ENCODE data around the gene GPR6.

Gene GPR6

DNA sequence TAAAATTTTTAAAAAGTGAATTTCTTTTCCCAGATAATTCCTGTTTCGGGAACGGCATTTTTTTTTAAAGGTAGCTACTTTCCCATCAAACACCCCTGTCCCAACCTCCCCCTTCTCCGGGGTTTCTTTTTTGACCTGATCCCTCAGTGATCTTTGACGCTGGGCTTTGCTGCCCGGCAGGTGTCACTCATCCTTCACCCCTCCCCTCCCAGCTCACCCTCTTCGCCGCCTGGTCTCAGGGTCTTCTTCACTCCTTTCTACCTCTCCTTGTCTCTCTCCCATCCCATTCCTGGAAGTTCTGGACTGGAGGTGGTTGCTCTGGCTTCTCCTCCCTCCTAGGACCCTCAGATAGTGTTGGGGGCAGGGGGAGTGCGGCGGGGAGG lies 329 bp upstream of the GPR6 start:
- TF ChIP-seq POLR2A (IDR thresholded peaks at IDR 0.05; ENCODE audit: low read length) (no peak), GATA1 (IDR thresholded peaks at IDR 0.05; ENCODE audit: low read depth, low read length) (no peak)
- no peak for DNase-seq

DNA sequence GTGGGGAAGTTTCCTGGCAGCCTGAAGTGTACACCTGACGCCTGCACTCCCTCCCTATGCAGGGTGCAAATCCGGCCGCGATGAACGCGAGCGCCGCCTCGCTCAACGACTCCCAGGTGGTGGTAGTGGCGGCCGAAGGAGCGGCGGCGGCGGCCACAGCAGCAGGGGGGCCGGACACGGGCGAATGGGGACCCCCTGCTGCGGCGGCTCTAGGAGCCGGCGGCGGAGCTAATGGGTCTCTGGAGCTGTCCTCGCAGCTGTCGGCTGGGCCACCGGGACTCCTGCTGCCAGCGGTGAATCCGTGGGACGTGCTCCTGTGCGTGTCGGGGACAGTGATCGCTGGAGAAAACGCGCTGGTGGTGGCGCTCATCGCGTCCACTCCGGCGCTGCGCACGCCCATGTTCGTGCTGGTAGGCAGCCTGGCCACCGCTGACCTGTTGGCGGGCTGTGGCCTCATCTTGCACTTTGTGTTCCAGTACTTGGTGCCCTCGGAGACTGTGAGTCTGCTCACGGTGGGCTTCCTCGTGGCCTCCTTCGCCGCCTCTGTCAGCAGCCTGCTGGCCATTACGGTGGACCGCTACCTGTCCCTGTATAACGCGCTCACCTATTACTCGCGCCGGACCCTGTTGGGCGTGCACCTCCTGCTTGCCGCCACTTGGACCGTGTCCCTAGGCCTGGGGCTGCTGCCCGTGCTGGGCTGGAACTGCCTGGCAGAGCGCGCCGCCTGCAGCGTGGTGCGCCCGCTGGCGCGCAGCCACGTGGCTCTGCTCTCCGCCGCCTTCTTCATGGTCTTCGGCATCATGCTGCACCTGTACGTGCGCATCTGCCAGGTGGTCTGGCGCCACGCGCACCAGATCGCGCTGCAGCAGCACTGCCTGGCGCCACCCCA lies 1.2 kb downstream of the GPR6 start:
- no peak for DNase-seq
- TF ChIP-seq GATA1 (IDR thresholded peaks at IDR 0.05; ENCODE audit: low read depth, low read length), result no peak
- no peak for TF ChIP-seq POLR2A (IDR thresholded peaks at IDR 0.05; ENCODE audit: low read length)

DNA sequence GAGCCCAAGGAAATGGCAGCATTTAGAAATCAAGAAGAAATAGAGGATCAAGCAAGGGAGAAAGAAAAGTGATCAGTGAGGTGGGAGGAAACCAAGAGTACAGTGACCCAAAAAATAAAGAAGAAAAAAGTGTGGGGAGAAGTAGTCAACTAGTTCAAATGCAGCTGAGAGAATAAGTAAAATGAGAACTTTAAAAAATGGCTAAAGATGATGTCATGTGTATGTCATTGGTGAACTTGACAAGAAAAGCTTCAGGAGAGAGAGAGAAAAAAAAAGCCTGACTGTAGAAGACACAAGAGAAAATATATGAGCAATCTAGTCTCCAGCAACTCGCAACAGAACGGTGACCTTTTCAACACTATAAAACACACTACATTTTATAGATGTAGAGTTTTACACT lies 6.3 kb downstream of the GPR6 start:
- no peak for TF ChIP-seq POLR2A (IDR thresholded peaks at IDR 0.05; ENCODE audit: low read length)
- TF ChIP-seq GATA1 (IDR thresholded peaks at IDR 0.05; ENCODE audit: low read depth, low read length), result no peak

DNA sequence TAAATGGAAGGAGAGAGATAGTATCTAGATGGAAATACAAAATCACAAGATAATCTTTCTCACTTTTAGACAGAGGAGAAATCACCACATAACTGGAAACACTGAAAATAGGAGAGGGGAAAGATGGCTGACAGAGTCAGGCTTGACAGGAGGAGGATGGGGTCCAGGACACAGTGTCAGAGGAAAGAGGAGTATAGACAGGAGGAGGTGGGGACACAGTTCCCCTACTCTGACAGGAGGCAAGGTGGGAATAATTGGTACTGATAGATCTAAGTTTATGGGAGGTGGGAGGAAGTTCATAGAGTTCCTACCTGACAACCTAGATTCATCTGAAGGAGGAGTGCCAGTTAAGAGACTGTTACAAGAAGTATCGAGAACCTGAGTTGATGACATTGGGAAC lies 9.1 kb downstream of the GPR6 start:
- TF ChIP-seq GATA1 (IDR thresholded peaks at IDR 0.05; ENCODE audit: low read depth, low read length) (no peak), POLR2A (IDR thresholded peaks at IDR 0.05; ENCODE audit: low read length) (no peak)
- no peak for DNase-seq

More for the DNA sequence above, 6.3 kb downstream of the GPR6 start:
- DNase-seq, result no peak

DNA sequence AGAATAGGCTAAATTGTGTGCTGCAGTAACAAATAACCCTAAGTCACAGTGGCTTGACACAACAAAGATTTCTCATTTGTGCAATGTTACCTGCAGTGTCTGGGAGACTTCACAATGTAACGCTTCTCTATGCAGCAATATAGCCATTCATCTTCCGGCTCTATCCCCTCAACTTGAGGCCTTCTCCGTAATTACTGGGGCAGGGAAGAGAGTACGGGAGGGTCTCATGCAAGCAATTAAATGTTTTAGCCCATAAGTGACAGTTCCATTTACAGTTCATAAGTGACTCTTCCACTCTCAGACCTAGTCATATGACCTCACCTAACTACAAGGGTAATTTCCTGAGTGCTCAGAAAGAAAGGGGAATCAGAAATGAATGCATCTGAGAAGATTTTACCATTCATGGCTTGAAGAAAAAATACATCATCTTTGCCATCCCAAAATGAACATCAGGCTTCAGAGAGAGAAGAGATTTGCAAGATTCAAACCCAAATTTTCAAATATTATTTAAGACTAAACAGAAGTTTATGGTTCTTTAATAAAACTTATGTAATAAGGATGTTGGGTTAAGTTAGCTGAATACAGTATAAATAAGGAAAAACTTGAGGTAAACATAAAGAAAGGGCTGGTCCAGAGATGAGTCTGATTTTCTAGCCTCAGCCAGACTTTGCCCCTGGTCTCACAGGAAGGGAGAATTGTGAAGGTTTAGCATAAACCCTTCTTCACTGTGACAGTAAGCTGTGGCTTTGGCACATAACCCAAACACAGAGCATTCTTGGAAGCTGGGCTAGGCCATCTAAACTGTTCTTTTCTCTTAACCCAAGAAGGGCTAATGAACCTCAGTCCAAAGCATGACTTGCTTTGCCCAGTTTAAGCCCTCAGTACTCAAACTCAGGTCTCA lies 13.3 kb downstream of the GPR6 start:
- no peak for TF ChIP-seq GATA1 (IDR thresholded peaks at IDR 0.05; ENCODE audit: low read depth, low read length)
- DNase-seq, result no peak

DNA sequence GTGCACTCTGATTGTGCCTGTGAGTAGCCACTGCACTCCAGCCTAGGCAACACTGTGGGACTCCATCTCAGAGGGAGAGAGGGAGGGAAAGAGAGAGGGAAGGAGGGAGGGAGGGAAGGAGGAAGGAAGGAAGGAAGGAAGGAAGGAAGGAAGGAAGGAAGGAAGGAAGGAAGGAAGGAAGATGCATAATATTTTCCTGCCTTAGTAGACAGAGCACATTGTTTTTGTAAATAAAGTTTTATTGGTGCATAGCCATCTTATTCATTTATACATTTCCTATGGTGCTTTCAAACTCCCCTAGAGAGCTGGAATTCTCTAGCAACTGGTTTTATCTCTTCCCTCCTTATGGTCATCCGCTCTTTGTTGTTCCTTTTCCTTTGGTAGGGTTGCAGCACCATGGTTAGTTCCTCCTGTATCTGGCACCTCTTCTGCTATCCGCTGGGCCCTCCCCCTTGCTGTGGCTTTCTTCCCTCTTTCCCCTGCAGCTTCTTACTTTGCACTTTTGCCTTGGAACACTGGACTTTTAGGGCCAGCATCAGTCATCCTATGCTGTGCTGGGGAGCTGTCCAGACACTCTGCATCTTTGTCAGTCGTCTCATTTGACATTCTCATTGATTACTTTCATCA lies 20.2 kb downstream of the GPR6 start:
- no peak for TF ChIP-seq GATA1 (IDR thresholded peaks at IDR 0.05; ENCODE audit: low read depth, low read length)
- no peak for TF ChIP-seq POLR2A (IDR thresholded peaks at IDR 0.05; ENCODE audit: low read length)
- no peak for DNase-seq

DNA sequence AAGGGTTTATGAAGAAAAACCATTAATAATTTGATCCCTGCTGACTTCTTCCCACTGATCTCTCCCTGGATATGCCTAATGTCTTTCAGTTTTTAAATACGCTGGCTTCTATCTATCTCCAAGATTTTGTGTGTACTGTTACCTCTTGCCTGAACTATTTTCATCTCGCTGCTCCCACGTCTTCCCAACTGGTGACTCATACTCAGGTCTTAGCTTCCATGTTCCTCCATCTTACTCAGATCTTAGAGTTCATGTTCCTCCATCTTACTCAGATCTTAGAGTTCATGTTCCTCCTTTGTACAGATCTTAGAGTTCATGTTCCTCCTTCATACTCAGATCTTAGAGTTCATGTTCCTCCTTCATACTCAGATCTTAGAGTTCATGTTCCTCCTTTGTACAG lies 21.6 kb downstream of the GPR6 start:
- TF ChIP-seq GATA1 (IDR thresholded peaks at IDR 0.05; ENCODE audit: low read depth, low read length) (no peak), POLR2A (IDR thresholded peaks at IDR 0.05; ENCODE audit: low read length) (no peak)
- no peak for DNase-seq

DNA sequence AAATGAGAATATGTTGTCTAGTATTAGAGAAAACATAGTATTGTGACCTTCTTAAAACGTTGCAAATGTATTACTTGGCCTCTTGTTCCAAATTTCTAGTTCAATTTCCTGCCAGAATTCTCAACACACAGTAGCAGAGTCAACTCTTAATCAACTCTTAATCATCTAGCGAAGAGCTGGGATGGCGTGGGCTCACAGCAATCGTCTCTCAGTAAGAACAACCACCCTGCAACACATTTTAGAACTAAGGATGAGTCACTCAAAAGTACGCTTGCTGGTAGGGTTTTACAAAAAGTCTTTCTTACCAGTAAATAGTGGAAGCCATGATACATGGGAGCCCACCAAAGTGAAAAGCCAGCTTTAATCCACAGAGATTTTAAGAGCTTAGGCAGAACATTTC lies 24.6 kb downstream of the GPR6 start:
- no peak for DNase-seq
- TF ChIP-seq GATA1 (IDR thresholded peaks at IDR 0.05; ENCODE audit: low read depth, low read length) (no peak), POLR2A (IDR thresholded peaks at IDR 0.05; ENCODE audit: low read length) (no peak)

DNA sequence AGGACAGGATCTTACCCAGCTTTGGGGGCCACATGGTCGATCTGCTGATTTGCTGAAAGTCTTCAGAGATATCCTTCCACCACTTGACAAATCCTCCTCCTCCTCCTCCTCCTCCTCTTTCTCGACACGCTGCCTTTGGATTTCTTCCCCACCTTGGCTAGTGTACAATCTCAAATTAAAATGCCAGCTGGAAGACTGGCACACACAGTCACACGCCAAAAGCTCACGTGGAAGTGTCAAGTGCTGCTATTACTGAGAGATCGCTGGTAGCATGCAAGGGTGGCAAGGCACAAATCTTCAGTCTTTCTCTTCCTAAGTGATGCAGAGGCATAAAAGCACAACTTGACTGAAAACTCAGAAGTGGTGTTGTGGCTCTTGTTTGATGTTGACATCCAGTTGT lies 35.3 kb downstream of the GPR6 start:
- TF ChIP-seq POLR2A (IDR thresholded peaks at IDR 0.05; ENCODE audit: low read length) (no peak), GATA1 (IDR thresholded peaks at IDR 0.05; ENCODE audit: low read depth, low read length) (no peak)
- DNase-seq, result no peak

DNA sequence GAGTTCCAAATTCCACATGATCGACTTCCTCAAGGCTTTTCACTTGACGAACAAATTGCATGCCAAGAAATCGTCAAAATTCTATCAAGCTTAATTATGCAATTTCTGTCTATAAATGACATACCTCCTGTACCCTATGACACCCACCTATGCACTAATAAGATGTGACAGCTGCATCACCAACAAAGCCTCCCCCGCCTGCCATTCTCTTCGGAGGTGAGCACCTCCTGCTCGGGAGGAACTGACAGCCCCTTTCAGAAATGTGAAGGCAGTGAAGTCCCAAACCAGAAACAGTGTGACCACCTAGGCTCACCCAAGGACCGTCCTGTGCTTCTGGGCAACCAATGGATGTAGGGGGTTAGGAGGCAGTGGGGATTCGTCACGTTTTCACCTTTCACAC lies 37.1 kb downstream of the GPR6 start:
- no peak for TF ChIP-seq POLR2A (IDR thresholded peaks at IDR 0.05; ENCODE audit: low read length)
- no peak for TF ChIP-seq GATA1 (IDR thresholded peaks at IDR 0.05; ENCODE audit: low read depth, low read length)
- no peak for DNase-seq

DNA sequence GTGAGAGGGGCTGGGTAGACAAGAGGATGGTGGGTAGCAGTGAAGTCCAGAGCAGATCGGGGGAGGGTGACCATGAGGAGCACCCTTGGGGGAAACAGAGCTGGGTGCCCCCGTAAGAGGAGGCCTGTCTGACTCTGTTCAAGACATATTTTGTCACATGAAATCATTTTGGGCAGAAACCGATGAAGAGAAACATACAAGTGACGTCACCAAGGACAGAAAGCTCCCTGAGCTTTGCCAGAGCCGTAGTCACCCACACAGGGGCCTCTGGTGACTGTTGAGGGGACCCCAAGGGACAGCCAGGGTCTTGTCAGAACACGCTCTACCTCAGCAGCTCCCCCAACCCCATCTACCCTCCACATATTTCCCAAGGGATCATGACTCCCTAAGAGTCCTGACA lies 39.2 kb downstream of the GPR6 start:
- DNase-seq, result no peak
- TF ChIP-seq POLR2A (IDR thresholded peaks at IDR 0.05; ENCODE audit: low read length) (no peak), GATA1 (IDR thresholded peaks at IDR 0.05; ENCODE audit: low read depth, low read length) (no peak)

DNA sequence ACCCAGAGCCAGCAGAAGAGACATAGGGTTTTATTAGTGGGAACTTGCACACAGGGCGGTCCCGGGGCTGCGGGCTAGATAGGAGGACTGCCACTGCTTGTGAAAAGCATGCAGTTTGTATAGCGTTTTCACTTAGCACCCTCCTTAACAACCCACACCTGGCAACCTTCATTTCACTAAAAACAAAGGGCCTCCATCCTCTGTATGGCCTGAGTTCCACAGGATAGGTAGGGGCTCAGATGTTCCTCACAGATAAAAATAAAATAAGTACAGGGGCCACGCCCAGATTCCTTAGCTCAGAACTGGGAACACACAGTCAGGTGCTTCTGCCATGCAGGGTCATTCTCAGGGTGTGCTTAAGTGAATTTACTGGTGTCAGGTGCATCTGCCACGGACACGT lies 39.8 kb downstream of the GPR6 start:
- TF ChIP-seq GATA1 (IDR thresholded peaks at IDR 0.05; ENCODE audit: low read depth, low read length) (no peak), POLR2A (IDR thresholded peaks at IDR 0.05; ENCODE audit: low read length) (no peak)
- DNase-seq, result no peak

DNA sequence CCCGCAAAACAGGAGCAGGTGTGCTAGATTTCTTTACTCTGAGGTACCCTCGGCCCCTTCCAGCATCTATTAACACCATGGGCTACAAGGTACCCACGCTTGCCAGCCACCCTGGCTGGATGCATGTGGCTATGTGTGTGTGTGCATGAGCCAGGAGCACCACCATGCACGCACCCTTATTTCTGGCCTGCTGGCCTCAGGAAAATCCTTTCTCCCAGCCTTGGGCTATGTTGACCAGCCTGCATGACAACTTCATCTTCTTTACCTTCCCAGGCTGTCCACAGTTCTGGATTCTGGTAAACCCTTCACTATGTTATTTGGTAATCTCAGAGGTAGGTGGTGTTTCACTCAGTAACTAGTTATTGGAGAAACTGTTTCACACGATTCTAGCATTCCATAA lies 40.4 kb downstream of the GPR6 start:
- no peak for TF ChIP-seq GATA1 (IDR thresholded peaks at IDR 0.05; ENCODE audit: low read depth, low read length)
- no peak for DNase-seq

DNA sequence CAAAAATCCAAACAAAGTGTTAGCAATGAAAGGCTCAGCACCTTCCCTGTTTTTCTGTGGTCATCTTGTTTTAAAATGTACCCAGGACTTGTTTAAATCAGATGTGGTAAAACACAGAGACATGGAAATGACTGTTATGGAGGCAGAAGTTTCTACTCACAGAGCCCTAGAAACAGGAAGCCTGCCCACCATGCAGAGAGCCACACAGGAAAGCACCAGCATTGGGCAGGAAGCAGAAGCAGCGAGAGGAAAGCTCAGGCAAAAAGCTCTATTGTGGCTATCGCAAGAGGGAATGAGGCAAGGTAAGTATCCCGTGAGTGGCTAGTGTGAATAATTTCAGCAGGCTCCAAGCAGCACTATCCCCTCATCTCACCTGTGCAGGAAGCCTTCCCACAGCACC lies 42.8 kb downstream of the GPR6 start:
- TF ChIP-seq GATA1 (IDR thresholded peaks at IDR 0.05; ENCODE audit: low read depth, low read length) (no peak), POLR2A (IDR thresholded peaks at IDR 0.05; ENCODE audit: low read length) (no peak)
- no peak for DNase-seq
